IPS DF 6.9 (cell line): ENCODE results near the gene CERKL.
A peak's percentile ranks its signal among the peaks of the same experiment; 100 is the strongest.

Experiments used
- DNase-seq: peaks from one replicate; pipeline ENCODE4 v3.0.0-alpha.2; 2013; ENCODE audit warnings: low read depth, low spot score
- H3K27ac ChIP-seq: one replicate; pipeline ENCODE4 v1.5.1; 2013; ENCODE audit warnings: low read length, control low read depth
- H3K27me3 ChIP-seq: 2 replicates; pipeline ENCODE4 v1.6.1; 2013; ENCODE audit warnings: mild to moderate bottlenecking, low read length; ENCODE audit not compliant: control insufficient read depth, insufficient read depth
- H3K36me3 ChIP-seq: 2 replicates; pipeline ENCODE4 v1.6.1; 2013; ENCODE audit warnings: low read length; ENCODE audit not compliant: control insufficient read depth, insufficient read depth
- H3K4me1 ChIP-seq: 2 replicates; pipeline ENCODE4 v1.6.1; 2013; ENCODE audit warnings: low read length; ENCODE audit not compliant: control insufficient read depth, insufficient read depth
- H3K4me3 ChIP-seq: 2 replicates; pipeline ENCODE4 v1.5.1; 2013; ENCODE audit warnings: mild to moderate bottlenecking, low read length
- H3K9me3 ChIP-seq: 2 replicates; pipeline ENCODE4 v1.6.1; 2013; ENCODE audit warnings: low read length, inconsistent platforms; ENCODE audit not compliant: control insufficient read depth, insufficient read depth
- WGBS: extraction: QIAGEN DNeasy Blood & Tissue Kit; methylation state at CpG from one replicate; pipeline ENCODE4 v1.1.7; 2013; ENCODE audit warnings: mixed read lengths, missing lambda C conversion rate; ENCODE audit not compliant: insufficient read length, insufficient coverage; 5-methylcytosine and 5-hydroxymethylcytosine counted together

The CERKL gene

DNA sequence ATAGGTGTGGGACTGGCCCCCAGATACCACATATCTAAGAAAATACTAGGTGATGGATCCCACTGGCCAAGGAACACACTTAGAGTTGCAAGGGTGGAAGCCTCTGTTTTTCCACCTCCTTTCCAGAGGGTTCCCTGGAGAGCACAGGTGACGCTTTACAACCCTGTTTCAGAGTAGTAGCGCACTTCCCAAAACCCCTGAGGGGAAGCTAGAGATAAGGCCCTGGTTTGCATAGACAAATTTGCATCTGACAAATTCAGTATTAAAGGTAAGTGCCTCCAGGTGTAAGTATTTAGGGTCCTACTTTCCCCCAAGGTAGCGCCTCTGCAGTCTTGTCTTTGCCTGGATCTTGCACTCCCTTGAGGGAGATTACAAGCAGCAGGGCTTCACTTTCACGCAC, 474 bp upstream of the CERKL start:
- H3K27me3 ChIP-seq: peaks cover 36% of the 10 kb centered on the region
- H3K9me3 ChIP-seq: no peaks in the 10 kb centered on the region
- no peaks in the 10 kb centered on the region for H3K4me1 ChIP-seq
- no peak for DNase-seq
- peak overlapping the region; percentile 49; the same call in 1 of the 2 replicates for H3K4me3 ChIP-seq
- WGBS: no CpG with 5 or more reads among the region's 4 CpGs
- no peak overlapping the region for H3K27ac ChIP-seq
- no peaks in the 10 kb centered on the region for H3K36me3 ChIP-seq

- no peaks in the 10 kb centered on the region for H3K9me3 ChIP-seq
- H3K27me3 ChIP-seq: peaks cover 34% of the 10 kb centered on the region
- no peak overlapping the region for H3K4me3 ChIP-seq
- H3K27ac ChIP-seq: no peak overlapping the region
- no peak for DNase-seq
- no peaks in the 10 kb centered on the region for H3K36me3 ChIP-seq
- no CpG with 5 or more reads among the region's 7 CpGs for WGBS
- H3K4me1 ChIP-seq: no peaks in the 10 kb centered on the region
Measured at GRCh38 chr2:181655519-181655918, 1.4 kb downstream of the CERKL start.

DNA sequence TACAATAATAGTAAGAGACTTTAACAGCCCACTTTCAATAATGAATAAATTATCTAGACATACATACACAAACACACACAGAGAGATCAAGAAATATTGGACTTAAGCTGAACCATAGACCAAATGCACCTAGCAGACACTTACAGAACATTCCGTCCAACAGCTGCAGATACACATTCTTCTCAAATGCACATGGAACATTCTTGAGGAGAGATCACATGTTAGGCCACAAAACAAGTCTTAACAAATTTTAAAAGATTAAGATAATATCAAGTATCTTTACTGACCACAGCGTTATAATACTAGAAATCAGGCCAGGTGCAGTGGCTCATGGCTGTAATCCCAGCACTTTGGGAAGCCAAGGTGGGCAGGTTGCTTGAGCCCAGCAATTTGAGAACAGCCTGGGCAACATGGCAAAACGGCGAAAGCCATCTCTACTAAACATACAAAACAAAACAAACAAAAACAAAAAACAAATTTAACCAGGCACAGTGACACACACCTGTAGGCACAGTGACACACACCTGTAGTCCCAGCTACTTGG, 7.4 kb downstream of the CERKL start:
- no peaks in the 10 kb centered on the region; the same call in 1 of the 2 replicates for H3K27me3 ChIP-seq
- H3K36me3 ChIP-seq: no peaks in the 10 kb centered on the region
- WGBS: no CpG with 5 or more reads among the region's 4 CpGs
- H3K9me3 ChIP-seq: no peaks in the 10 kb centered on the region
- no peak overlapping the region for H3K4me3 ChIP-seq
- no peaks in the 10 kb centered on the region; the same call in 1 of the 2 replicates for H3K4me1 ChIP-seq
- no peak overlapping the region for H3K27ac ChIP-seq
- DNase-seq: no peak

DNA sequence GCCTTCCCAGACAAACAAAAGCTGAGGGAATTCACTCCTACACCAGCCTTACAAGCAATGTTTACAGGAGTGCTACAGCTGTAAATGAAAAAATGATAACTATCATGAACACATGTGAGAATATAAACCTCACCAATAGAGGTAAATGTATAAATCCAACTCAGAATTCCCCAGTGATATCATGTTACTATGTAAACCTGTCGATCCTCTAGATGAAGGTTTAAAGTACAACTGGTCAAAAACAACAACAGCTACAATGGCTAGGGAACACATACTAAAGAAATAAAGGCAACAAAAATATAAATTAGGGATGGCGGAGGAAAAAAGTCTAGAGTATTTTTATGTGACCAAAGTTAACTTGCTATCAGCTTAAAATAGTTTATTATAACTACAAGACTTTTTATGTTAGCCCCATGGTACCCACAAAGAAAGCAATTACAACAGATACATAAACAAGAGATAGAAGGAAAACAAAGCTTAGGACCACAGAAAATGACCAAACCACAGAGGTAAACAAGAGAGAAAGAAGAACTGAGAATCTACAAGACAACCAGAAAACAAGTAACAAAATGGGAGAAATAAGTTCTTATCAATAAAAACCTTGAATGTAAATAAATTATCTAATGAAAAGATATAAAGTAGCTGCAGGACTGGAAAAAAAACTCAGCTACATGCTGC, 8.3 kb downstream of the CERKL start:
- DNase-seq: no peak
- Histone ChIP-seq H3K4me1 (no peaks in the 10 kb centered on the region; the same call in 1 of the 2 replicates), H3K27me3 (no peaks in the 10 kb centered on the region), H3K36me3 (no peaks in the 10 kb centered on the region), H3K4me3 (no peak overlapping the region), H3K27ac (no peak overlapping the region), H3K9me3 (no peaks in the 10 kb centered on the region)
- no CpG with 5 or more reads among the region's 2 CpGs for WGBS

DNA sequence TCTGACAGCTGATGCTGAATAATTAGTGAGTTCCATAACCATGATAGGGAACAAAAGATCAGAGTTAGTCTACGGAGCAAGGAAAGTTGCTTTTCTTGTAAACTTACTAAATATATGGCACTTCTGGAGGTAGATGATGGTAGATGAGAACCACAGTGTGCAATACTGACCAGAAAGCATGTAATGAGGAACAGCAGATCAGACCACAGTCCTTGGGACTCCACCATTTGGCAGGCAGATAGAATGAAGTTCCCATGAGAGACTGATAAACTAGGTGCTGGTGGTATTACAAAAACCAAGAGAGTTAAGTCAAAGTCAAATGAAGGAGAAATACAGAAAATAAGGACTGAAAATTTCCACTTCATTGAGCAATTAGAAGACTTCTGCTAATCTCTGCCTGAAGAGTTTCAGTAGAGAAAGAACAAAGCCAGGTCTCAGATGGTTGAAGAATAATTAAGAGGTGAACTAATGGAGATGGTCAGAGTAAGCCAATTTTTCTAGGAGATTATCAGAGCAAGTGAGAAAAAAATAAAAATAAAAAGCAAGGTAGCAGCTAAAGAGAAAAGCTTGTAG, 10.4 kb downstream of the CERKL start:
- Histone ChIP-seq H3K4me3 (no peak overlapping the region), H3K4me1 (no peaks in the 10 kb centered on the region; the same call in 1 of the 2 replicates)
- no peak for DNase-seq

DNA sequence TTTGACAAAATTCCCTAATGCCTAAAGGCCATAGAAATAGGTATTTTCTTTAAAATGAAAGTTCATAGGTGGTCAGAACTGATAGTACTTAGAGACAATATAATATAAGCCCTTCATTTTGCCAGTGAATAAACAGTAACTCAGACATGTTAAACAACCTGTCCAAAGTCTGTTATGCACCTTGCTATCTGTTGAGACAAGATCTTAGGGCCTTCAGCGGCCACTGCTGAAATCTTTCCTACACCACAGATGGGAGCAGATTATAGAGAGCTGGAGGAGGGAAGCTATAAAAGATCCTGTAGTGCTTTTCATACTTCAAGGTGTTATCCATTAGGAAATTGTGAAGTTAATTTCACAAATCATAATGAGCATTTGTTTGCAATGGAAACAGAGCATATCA, 13.8 kb downstream of the CERKL start:
- no peak for DNase-seq
- Histone ChIP-seq H3K36me3 (no peaks in the 10 kb centered on the region), H3K27me3 (no peaks in the 10 kb centered on the region), H3K4me1 (no peaks in the 10 kb centered on the region), H3K27ac (no peak overlapping the region), H3K4me3 (no peak overlapping the region), H3K9me3 (no peaks in the 10 kb centered on the region)
- no CpG with 5 or more reads among the region's 1 CpG for WGBS

More for the DNA sequence above, 10.4 kb downstream of the CERKL start:
- Histone ChIP-seq H3K27ac (no peak overlapping the region), H3K9me3 (no peaks in the 10 kb centered on the region), H3K27me3 (no peaks in the 10 kb centered on the region), H3K36me3 (no peaks in the 10 kb centered on the region)
- no CpG with 5 or more reads among the region's 1 CpG for WGBS

DNA sequence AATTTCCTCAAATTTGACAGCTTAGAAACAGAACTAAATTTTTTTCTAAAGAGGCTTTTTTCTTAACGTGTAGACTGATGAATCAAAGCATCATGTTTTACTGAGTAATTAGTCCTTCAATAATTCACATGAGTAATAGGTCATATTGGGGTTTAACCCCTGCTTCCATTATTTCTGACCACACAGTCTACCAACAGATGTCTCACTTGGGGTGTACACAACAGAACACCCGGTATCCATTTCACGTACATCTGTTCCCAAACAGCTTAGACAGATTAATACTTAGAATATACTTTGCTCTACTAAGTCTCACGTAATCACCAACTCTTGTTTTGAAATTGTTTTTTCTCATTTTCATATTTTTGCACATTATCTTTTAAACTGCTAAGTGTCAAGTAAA, 14.8 kb downstream of the CERKL start:
- no peaks in the 10 kb centered on the region for H3K36me3 ChIP-seq
- H3K27me3 ChIP-seq: no peaks in the 10 kb centered on the region
- H3K4me1 ChIP-seq: no peaks in the 10 kb centered on the region
- H3K27ac ChIP-seq: no peak overlapping the region
- DNase-seq: no peak
- H3K4me3 ChIP-seq: no peak overlapping the region
- no CpG with 5 or more reads among the region's 4 CpGs for WGBS
- H3K9me3 ChIP-seq: no peaks in the 10 kb centered on the region

DNA sequence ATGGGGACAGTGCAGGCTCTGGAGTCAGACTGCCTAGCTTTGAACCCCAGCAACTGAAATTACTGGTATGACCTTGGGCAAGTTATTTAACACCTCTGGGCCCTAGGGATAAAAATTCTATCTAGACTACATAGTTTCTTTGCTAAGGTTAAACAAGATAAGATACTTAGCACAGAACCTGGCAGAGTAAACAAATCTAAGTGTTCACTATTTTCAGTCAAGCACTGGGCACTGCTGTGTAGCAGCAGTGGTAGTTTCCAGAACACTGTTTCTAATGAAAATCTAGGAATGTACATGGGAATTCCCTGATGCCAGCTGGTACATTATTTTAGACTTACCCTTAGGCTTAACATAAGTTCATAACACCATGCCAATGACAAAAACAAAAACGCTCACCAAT, 17.2 kb downstream of the CERKL start:
- no peaks in the 10 kb centered on the region for H3K27me3 ChIP-seq
- no peaks in the 10 kb centered on the region for H3K4me1 ChIP-seq
- H3K4me3 ChIP-seq: no peak overlapping the region
- WGBS: no CpG with 5 or more reads among the region's 1 CpG
- no peaks in the 10 kb centered on the region for H3K9me3 ChIP-seq
- H3K27ac ChIP-seq: no peak overlapping the region
- no peak for DNase-seq
- no peaks in the 10 kb centered on the region for H3K36me3 ChIP-seq

GRCh38 chr2:181632733-181633401, 24.0 kb downstream of the CERKL start:
- Histone ChIP-seq H3K36me3 (no peaks in the 10 kb centered on the region), H3K27me3 (no peaks in the 10 kb centered on the region)
- WGBS: no CpG with 5 or more reads among the region's 4 CpGs

More at GRCh38 chr2:181632733-181633401, 24.0 kb downstream of the CERKL start:
- H3K4me3 ChIP-seq: no peak overlapping the region
- 0 out of 2 replicates have a peak, but pooled peaks cover 1% of the 10 kb centered on the region for H3K4me1 ChIP-seq
- no peak overlapping the region for H3K27ac ChIP-seq
- H3K9me3 ChIP-seq: no peaks in the 10 kb centered on the region
- no peak for DNase-seq
